HG03439 (cell line): ENCODE results near the gene GGPS1.
"Not testable (repeated sequence)": the region's sequence is repeated elsewhere in the genome, so short reads cannot be mapped to it uniquely, and the experiment has no call there.

Source experiments
- ATAC-seq: cut with Tn5 transposase; IDR thresholded peaks from one replicate; pipeline ENCODE4 v1.9.1; 2021; ENCODE audit warnings: mild to moderate bottlenecking, moderate library complexity; ENCODE audit not compliant: unreplicated experiment

Gene GGPS1

DNA sequence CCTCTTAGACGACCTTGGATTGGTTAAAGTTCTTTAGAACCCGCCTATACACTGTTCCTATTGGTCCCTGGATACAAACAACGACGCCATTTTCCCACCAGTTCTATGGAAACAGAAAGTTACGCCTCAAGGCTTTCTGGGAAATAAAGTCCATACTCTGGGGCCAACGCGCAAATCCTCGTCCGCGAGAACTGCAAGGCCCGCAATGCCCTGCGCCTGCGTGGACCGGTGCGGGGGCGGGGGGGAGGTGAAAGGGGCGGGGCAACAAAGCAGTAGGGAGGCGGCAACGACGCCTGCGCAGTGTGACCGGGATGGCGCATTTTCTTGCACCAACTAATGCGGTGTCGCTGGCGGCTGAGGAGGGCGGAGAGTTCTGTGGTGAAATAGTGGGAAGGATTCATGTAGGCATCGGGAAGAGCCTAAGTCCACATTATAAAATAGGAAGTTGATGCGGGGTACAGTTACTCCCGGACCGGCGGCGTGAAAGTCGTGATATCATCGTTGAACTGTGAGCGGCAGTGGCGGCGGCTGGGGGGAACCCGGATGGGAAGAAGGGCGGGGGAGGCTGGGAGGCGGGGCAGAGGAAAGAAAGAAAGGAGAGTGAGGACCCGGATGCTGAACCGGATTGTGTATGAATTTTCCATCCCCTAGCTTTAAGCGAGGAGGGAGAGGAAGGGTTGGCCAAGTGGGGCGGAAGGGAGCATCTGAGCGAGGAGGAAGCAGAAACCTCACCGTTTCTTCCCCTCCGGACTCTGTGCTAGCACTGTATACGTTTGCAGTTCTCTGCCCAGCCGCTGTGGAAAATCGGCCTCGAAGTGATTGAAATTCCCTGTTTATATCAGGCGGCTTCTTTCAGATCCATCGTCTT, at the start of gene GGPS1:
Gene GGPS1, plus strand, starts transcription at position 300 of the 868 bp plus-strand sequence. CDS start 6,695 bp downstream, outside the sequence.
- ATAC-seq = peak; percentile 72

DNA sequence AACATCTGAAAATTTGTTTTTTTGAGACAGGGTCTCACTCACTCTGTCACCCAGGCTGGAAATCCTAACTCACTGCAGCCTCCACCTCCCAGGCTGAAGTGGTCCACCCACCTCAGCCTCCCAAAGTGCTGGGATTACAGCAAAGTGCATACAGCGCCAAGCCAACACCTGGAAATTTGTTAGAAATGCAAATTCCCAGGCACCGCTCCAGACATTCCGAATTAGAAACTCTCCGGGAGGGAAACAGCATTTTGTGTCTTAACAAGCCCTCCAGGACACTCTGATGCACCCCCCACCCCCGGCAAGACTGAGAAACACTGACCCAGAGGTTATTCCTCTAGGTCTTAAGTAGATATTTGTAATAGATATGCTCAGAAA, 49.5 kb upstream of the GGPS1 start:
- no peak for ATAC-seq

DNA sequence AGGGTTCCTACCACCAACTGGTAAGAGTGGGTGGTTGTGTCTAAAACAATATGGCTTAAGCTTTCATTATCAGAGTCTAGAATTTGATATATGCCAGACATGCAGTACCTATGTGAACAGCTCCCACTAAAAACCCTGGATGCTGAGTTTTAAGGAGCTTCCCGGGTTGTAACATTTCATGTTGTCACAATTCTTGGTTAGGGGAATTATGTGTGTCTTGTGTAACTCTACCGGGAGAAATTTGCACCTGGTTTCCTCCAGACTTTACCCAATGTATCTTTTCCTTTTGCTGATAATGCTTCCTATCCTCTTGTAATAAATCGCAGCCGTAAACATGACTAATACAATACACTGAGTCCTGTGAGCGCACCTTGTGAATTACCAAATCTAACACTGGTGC, 48.7 kb upstream of the GGPS1 start:
- no peak for ATAC-seq

DNA sequence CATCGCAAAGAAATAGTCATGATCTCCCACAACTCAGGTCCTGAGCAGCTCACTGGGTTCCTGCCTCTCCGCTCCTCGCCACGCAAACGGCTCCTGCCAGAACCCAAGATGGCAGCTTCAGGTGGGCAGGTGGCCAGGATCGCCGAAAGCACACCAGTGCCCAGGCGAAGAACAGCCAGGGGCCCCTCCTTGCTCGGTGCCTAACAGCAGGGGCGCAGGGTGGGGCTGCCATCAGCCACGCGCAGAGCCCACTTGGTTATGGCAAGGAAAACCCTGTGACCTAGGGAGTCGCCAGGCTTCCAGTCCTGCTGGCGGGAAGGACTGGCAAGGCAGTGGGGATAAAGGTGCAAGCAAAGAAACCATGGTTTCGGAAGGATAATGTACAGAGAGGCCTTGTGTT, 47.9 kb upstream of the GGPS1 start:
- ATAC-seq = no peak

DNA sequence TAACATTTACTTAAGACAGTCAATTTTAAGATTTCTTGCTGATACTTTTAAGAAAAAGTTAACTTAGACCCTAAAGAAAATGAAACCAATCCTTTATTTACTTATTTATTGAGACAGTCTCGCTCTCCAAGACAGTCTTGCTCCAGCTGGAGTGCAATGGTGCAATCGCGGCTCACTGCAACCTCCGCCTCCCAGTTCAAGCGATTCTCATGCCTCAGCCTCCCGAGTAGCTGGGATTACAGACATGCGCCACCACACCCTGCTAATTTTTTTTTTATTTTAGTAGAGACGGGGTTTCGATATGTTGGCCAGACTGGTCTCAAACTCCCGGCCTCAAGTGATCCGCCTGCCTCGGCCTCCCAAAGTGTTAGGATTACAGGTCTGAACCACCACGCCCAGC, 44.7 kb upstream of the GGPS1 start:
- ATAC-seq = not testable (repeated sequence)

DNA sequence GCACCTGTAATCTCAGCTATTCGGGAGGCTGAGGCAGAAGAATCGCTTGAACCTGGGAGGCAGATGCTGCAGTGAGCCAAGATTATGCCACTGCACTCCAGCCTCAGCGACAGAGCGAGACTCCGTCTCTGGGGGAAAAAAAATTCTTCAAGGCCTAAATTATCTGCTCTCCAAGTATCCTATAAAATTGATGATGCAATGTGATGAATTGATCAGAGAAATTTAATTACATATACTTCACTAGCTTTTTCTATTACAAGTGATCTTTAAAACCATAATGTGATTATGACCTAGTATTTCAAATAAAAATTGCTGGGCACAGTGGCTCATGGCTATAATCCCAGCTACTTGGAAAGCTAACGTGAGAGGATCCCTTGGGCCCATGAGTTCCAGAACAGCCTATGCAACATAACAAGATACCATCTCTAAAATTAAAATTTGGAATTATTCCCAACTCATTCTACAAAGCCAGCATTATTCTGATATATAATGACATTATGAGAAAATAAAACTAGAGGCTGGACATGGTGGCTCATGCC, 44.1 kb upstream of the GGPS1 start:
- ATAC-seq = no peak

DNA sequence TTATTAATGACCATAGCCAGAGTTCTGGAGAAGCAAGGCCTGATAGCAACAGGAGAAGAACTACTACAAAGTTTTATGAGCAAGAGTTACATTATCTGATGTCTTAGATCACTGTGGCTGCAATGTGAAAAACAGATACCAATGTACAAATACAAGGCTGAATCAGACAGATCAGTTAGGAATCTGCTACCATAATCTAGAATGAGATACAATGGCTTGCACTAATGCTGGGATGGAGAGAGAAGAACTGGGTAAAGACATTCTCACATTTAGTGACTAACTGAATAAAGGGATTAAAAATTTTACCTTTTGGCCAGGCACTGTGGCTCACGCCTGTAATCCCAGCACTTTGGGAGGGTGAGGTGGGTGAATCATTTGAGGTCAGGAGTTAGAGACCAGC, 41.7 kb upstream of the GGPS1 start:
- no peak for ATAC-seq

DNA sequence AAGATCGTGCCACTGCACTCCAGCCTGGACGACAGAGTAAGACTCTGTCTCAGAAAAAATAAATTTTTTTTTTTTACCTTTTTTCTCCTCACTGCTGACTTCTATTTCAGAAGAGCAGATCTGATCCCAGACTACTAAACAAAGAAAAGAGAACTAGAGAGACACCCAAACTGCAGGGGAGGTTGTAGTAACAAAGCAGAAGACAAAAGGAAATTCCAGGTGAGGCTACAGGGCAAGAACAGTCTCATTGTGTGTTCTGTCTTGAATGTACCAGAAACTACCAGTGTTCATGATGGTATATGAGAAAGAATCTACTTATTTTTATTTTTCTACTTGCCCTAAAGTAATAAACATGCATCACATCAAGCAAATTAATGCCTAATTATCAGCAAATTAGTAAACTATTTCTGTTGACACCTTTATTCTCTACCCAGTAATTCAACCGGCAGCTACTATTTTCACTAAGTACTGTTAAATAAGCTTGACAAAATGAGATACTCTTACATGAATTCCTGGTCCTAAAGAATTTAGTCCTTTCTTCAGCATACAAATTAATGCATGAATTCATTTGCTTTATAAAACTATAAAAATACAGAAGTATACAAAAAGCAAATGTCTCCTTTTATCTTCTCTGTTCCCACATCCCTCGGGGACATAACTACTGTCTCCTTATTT, 41.0 kb upstream of the GGPS1 start:
- ATAC-seq = no peak

DNA sequence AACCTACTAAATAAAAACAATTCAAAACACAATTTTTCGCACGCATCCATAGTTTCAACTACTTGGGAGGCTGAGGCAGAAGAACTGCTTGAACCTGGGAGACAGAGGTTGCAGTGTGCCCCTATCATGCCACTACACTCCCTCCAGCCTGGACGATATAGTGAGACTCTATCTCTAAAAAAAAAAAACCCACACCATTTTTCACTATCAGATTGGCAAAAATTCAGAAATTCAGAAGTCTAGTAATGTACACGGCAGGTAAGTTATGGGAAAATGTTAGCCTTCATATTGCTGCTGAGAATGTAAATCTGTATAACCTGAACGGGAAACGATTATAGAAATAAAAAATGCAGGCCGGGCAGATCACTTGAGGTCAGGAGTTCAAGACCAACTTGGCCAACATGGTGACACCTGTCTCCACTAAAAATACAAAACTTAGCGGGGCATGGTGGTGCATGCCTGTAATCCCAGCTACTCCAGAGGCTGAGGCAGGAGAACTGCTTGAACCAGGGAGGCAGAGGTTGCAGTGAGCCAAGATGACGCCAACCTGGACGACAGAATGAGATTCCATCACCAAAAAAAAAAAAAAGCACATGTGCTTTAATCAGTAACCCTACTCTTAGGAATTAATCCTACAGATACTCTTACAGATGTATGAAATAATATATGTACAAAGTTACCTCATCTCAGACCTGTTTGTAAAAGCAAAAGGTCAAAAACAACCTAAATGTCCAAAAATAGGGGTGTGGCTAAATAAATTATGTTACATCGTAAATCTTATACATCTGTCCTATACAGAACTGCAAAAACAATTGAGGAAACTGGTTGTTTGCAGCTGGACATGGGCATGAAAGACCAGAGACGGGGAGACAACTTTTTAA, 38.3 kb upstream of the GGPS1 start:
- no peak for ATAC-seq

DNA sequence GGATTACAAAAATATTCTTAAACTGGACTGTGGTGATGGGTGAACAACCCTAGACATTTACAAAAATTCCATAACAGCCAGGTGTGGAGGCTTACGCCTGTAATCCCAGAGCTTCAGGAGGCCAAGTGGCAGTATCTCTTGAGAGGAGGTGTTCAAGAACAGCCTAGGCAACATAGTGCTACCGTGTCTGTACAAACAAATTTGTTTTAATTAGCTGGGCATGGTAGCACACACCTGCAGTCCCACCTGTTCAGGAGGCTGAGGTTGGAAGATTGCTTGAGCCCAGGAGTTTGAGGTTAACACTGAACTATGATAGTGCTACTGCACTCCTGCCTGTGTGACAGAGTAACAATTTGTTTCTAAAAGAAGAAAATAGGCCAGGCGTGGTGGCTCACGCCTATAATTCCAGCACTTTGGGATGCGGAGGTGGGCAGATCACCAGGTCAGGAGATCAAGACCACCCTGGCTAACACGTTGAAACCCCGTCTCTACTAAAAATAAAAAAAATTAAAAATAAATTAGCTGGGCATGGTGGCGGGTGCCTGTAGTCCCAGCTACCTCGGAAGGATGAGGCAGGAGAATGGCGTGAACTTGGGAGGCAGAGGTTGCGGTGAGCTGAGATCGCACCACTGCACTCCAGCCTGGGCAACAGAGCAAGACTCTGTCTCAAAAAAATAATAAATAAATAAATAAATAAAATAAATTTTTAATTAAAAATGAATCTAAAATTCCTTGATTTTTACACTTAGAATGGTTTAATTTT, 37.4 kb upstream of the GGPS1 start:
- no peak for ATAC-seq

DNA sequence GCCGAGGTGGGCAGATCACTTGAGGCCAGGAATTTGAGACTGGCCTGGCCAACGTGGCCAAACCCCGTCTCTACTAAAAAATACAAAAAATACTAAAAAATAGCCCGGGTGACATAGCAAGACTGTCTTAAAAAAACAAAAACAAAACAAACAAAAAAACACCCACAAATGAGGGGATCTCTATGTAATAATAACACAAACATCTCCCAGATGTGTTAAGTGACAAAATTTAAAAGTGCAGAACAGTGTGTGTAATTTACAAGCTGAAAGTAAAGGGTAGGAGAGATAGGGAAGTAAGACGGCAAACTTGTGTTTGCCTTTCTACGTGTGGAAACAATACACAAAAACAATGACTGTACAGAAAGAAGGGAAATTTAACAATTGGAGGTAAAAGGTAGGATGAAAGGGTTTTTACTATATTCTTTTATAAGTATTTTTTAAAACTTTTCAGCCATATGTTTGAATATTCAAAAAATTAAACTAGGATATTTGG, 36.7 kb upstream of the GGPS1 start:
- ATAC-seq = no peak

DNA sequence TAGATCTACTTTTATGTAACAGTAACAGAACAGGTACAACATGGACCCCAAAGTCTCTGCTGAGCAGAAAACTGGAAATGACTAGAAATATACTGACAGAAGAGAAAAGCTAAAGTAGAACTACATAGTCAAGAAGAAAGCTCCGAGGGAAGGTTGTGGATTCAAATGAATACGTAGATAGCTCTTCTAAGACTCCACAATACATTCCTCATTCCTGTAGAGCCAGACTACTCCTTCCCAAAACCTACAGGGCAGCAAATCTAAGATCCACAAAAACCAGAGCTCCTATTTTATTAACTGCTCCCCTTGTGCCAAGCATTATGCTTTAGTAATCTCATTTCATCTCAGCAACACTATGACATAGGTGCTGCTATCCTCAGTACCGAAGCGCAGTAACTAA, 35.6 kb upstream of the GGPS1 start:
- ATAC-seq = no peak

DNA sequence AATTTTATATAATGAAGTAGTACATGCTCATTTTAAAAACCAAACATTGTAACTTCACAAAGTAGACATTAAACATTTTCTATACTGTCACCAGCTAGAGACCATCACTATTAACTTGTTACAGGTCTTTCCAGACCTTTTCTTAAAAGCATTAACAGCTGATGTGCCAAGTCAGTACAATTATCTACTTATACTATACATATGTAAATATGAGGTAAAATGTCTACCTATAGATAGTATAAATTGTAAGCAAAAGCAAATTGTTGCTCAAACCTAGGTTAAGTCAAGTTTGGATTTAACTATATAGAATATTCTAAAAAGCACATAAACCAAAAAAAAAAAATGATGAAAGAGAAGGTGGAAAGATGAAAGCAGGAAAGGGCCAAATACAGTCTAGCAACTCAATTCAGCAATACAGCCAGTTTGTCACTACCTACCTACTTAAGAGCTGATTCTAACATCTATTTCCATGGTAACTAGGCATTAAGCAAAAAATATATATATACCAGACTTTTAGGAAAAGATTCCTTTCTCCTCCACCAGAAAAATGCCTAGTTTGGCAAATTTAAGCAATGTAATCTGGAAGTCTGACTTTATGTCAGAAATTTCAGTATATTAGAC, 34.9 kb upstream of the GGPS1 start:
- no peak for ATAC-seq

DNA sequence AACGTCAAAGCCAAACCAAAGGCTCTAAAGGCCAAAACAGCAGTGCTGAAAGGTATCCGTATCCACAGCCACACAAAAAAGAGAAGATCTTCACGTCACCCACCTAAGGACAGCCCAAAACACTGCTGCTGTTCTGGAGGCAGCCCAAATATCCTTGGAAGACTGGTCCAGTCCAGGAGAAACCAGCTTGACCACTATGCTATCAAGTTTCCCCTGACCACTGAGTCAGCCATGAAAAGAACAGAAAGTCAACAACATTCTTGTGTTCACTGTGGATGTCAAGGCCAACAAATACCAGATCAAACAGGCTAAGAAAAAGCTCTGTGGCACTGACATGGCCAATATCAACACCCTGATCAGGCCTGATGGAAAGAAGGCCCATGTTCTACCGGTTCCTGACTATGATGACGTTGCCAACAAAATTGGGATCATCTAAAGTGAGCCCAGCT, 32.4 kb upstream of the GGPS1 start:
- no peak for ATAC-seq

DNA sequence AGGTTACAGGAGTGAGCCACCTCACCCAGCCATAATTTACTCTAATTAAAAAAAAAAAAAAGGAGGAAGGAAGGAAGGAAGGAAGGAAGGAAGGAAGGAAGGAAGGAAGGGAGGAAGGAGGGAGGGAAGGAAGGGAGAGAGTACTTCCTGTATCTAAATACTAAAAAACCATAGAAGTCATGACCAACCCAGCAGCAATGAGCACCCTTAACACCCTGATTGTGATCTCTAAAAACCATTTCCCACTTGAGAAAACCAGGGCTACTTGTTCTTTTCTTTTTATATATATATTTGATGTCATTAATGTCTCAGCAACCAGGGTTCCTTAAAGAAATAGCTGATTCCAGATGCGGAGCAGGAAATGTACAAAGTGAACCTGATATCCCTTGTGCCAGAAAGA, 31.6 kb upstream of the GGPS1 start:
- no peak for ATAC-seq

DNA sequence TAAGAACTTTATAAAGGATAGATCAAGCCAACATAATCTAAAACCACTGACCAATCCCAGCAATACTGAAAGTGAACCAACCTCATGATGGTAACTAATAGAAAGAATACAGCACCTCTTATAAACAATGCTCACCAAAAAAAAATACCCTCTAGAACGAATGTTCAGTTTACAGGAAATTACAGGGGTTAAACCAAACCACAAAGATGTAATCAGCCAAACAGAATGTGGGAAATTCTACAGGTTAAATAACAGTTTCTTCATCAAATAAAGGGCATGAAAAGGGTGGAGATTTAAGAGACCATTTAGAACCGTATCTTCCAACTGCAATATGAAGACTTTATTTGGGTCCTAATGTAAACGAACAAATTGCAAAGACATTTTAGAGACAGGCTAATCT, 30.8 kb upstream of the GGPS1 start:
- no peak for ATAC-seq

DNA sequence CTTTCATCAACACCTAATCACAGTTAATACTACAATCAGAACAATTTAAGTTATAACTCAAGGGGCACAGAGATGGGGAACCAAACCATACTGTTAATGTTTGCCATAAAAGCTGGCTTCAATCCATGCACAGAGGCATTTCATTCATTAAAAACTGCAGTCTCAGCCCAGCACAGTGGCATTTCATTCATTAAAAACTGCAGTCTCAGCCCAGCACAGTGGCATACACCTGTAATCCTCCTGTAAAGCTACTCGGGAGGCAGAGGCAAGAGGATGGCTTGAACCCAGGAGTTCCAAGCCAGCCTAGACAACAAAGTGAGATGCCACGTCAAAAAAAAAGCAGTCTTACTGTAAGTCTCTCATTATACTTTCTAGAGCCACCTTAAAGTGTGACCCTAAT, 29.6 kb upstream of the GGPS1 start:
- ATAC-seq = no peak

DNA sequence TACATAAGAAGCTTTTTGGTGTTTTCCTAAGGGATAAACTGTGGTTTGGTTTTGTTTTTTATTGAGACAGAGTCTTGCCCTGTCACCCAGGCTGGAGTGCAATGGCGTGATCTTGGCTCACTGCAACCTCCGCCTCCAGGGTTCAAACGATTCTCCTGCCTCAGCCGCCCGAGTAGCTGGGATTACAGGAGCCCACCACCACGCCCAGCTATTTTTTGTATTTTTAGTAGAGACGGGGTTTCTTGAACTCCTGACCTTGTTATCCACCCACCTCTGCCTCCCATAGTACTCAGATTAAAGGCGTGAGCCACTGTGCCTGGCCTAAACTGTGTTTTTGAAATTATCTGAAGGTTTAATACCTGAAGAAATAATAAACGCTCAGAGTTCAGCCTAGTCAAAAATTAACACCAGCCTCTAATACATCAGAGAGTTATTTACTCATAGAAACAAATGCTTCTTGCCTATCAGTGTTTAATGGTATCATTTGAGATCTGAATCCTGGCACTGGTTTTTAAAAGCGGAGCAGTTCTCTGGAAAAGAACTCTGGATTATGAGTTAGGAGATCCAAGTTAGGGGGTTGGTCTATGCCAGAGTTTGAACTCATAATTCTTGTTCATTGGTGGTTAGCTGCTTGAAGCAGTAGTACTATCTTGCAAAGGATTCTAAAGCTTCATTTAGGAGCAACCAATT, 29.1 kb upstream of the GGPS1 start:
- no peak for ATAC-seq

DNA sequence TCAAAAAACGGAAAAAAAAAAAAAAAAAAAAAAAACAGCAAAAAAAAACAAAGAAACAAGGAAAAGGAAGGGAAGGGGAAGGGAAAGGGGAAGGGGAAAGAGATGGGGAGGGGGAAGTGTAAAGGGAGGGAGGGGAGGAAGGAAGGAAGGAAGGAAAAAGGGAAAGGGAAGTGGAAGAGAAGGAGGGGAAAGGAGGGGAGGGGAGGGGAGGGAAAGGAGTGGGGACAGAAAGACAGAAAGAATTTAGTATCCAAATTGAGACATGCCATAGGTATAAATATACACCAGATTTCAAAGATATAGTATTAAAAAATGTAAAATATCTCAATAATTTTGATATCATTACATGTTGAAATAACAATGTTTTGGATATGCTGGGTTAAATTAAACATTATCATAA, 26.2 kb upstream of the GGPS1 start:
- ATAC-seq = no peak
